NB4 (cell line): ENCODE data around the gene ZDHHC7.

Source experiments
- MYC ChIP-seq: IDR thresholded peaks from 2 replicates; pipeline ENCODE4 v1.6.1; 2011; ENCODE audit warnings: low read depth, low read length
- POLR2A ChIP-seq: IDR thresholded peaks from 2 replicates; pipeline ENCODE4 v1.6.1; 2011; ENCODE audit warnings: mild to moderate bottlenecking; ENCODE audit not compliant: insufficient read length; ENCODE audit errors: extremely low read depth
- TF ChIP-seq, protein P1 (sequence below): IDR thresholded peaks from one replicate; pipeline ENCODE4 v1.5.1; 2012; ENCODE audit warnings: low read depth, low read length

DNA sequence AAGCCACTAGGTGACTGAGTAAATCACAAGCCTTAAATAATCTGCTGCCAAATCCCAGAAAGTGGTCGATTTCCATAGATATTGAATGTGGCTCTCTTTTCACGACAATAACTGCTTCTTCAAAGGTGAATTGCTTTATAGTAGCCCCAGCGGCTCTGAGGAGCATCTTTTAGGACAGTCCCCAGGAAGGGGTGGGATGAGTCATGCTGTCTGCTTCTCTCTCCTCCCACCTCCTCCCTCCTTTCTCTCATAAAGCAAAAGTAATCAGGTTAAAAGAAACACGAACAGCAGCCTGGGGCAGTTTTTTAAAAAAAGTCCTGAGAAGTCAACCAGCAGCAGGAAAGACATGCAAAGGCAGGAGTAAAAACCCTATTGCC is 18.1 kb upstream of the ZDHHC7 start:
- TF ChIP-seq, protein P1, sequence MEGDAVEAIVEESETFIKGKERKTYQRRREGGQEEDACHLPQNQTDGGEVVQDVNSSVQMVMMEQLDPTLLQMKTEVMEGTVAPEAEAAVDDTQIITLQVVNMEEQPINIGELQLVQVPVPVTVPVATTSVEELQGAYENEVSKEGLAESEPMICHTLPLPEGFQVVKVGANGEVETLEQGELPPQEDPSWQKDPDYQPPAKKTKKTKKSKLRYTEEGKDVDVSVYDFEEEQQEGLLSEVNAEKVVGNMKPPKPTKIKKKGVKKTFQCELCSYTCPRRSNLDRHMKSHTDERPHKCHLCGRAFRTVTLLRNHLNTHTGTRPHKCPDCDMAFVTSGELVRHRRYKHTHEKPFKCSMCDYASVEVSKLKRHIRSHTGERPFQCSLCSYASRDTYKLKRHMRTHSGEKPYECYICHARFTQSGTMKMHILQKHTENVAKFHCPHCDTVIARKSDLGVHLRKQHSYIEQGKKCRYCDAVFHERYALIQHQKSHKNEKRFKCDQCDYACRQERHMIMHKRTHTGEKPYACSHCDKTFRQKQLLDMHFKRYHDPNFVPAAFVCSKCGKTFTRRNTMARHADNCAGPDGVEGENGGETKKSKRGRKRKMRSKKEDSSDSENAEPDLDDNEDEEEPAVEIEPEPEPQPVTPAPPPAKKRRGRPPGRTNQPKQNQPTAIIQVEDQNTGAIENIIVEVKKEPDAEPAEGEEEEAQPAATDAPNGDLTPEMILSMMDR: no peak
- no peak for TF ChIP-seq POLR2A
- TF ChIP-seq MYC: no peak; the same call in 1 of the 2 replicates
